IMR-90 (cell line): ENCODE results near the gene SAGE1. TPM values are rescaled to one million over a fixed set of nuclear protein-coding genes. Genes with fewer than 3 reads are reported as not detected.

Source experiments
- ATAC-seq: fragments of 200-7000 bp; cut with Tn5 transposase; 2 replicates; pipeline ENCODE4 v1.9.1; 2020; ENCODE audit warnings: low read depth, mild to moderate bottlenecking, moderate library complexity
- BruUV-seq: library from RNA; stranded (reverse); fragments of 400-500 nt; replicated peaks from 2 replicates; lab custom pipeline; 2021; lab: Mats Ljungman, UMichigan
- CTCF ChIA-PET: fragments of 300-600 bp; formaldehyde crosslinking; extraction: SDS; loops from one replicate; lab custom pipeline; 2021; ENCODE audit warnings: antibody characterized with exemption; lab: Yijun Ruan, JAX
- POLR2A ChIA-PET: fragments of 300-600 bp; sonication (Branson Sonifier 250); formaldehyde crosslinking; loops from one replicate; lab custom pipeline; 2022; ENCODE audit warnings: antibody characterized with exemption; ENCODE audit not compliant: unreplicated experiment; lab: Charles Lee
- DNase-seq: peaks from one replicate; pipeline ENCODE4 v3.0.0; 2013
- H2AFZ ChIP-seq: replicated peaks from 2 replicates; pipeline ENCODE3; 2013; ENCODE audit warnings: low read length, mild to moderate bottlenecking; ENCODE audit not compliant: poor library complexity
- H2AK5ac ChIP-seq: 2 replicates; pipeline ENCODE4 v1.6.1; 2013; ENCODE audit warnings: low read depth, low read length, inconsistent platforms
- H2AK9ac ChIP-seq: replicated peaks from 2 replicates; pipeline ENCODE3; 2013; ENCODE audit warnings: mild to moderate bottlenecking, low read depth, low read length, moderate library complexity; ENCODE audit not compliant: poor library complexity
- H2BK120ac ChIP-seq: 2 replicates; pipeline ENCODE4 v1.6.1; 2013; ENCODE audit warnings: low read depth, low read length, inconsistent platforms
- H2BK15ac ChIP-seq: 3 replicates; pipeline ENCODE4 v1.6.1; 2013; ENCODE audit warnings: low read depth, low read length, inconsistent platforms
- H2BK20ac ChIP-seq: 2 replicates; pipeline ENCODE4 v1.6.1; 2013; ENCODE audit warnings: low read depth, mild to moderate bottlenecking, inconsistent platforms, low read length, moderate library complexity
- H2BK5ac ChIP-seq: 2 replicates; pipeline ENCODE4 v1.6.1; 2013; ENCODE audit warnings: mild to moderate bottlenecking, low read depth, low read length, inconsistent platforms; ENCODE audit not compliant: poor library complexity, severe bottlenecking
- H3K14ac ChIP-seq: replicated peaks from 2 replicates; pipeline ENCODE4 v1.6.1; 2013; ENCODE audit warnings: low read depth, low read length, inconsistent platforms
- H3K18ac ChIP-seq: 2 replicates; pipeline ENCODE4 v1.6.1; 2013; ENCODE audit warnings: low read depth, low read length, control low read depth
- H3K23ac ChIP-seq: 2 replicates; pipeline ENCODE4 v1.6.1; 2013; ENCODE audit warnings: low read depth, low read length, inconsistent platforms
- H3K27ac ChIP-seq: 2 replicates; pipeline ENCODE4 v1.5.1; 2013; ENCODE audit warnings: mild to moderate bottlenecking, control low read depth, low read length; ENCODE audit not compliant: insufficient read depth
- H3K27me3 ChIP-seq: 2 replicates; pipeline ENCODE4 v1.6.1; 2013; ENCODE audit warnings: low read length; ENCODE audit not compliant: control insufficient read depth, insufficient read depth
- H3K36me3 ChIP-seq: 2 replicates; pipeline ENCODE4 v1.6.1; 2013; ENCODE audit warnings: low read length, mixed read lengths; ENCODE audit not compliant: control insufficient read depth, insufficient read depth
- H3K4ac ChIP-seq: 2 replicates; pipeline ENCODE4 v1.6.1; 2013; ENCODE audit warnings: low read depth, low read length, inconsistent platforms
- H3K4me1 ChIP-seq: 2 replicates; pipeline ENCODE4 v1.6.1; 2013; ENCODE audit warnings: low read length, mixed read lengths; ENCODE audit not compliant: control insufficient read depth, insufficient read depth
- H3K4me2 ChIP-seq: 2 replicates; pipeline ENCODE4 v1.6.1; 2013; ENCODE audit warnings: low read depth, mild to moderate bottlenecking, control low read depth, low read length, moderate library complexity
- H3K4me3 ChIP-seq: 2 replicates; pipeline ENCODE4 v1.5.1; 2013; ENCODE audit warnings: low read depth, mild to moderate bottlenecking, control low read depth, low read length, moderate library complexity; ENCODE audit not compliant: insufficient read depth
- H3K56ac ChIP-seq: 2 replicates; pipeline ENCODE4 v1.6.1; 2013; ENCODE audit warnings: low read length, inconsistent platforms; ENCODE audit not compliant: insufficient read depth; ENCODE audit errors: extremely low read depth
- H3K79me1 ChIP-seq, 2 experiments: 2 replicates each; pipeline ENCODE4 v1.6.1; 2013; ENCODE audit warnings: low read length in 2 of 2, inconsistent platforms in 1 of 2, low read depth in 1 of 2
- H3K9ac ChIP-seq: 2 replicates; pipeline ENCODE4 v1.6.1; 2013; ENCODE audit warnings: low read depth, low read length, control low read depth
- H3K9me1 ChIP-seq: 2 replicates; pipeline ENCODE4 v1.6.1; 2013; ENCODE audit warnings: low read length, inconsistent platforms; ENCODE audit not compliant: insufficient read depth
- H3K9me3 ChIP-seq: 2 replicates; pipeline ENCODE4 v1.6.1; 2013; ENCODE audit warnings: low read length; ENCODE audit not compliant: control insufficient read depth, insufficient read depth
- H4K20me1 ChIP-seq: 2 replicates; pipeline ENCODE4 v1.6.1; 2013; ENCODE audit warnings: low read length, inconsistent platforms; ENCODE audit not compliant: insufficient read depth
- H4K5ac ChIP-seq: 2 replicates; pipeline ENCODE4 v1.6.1; 2013; ENCODE audit warnings: mild to moderate bottlenecking, low read depth, low read length, control low read depth
- H4K8ac ChIP-seq, 2 experiments: 2 replicates each; pipeline ENCODE4 v1.6.1; 2013; ENCODE audit warnings: low read depth in 2 of 2, low read length in 2 of 2, control low read depth in 1 of 2, inconsistent platforms in 1 of 2
- H4K91ac ChIP-seq: 2 replicates; pipeline ENCODE4 v1.6.1; 2013; ENCODE audit warnings: low read depth, low read length, inconsistent platforms; ENCODE audit not compliant: insufficient read depth
- BHLHE40 ChIP-seq: fragments of 150-350 bp; IDR thresholded peaks from 2 replicates; pipeline ENCODE4 v1.6.1; 2016; ENCODE audit warnings: mild to moderate bottlenecking, low read depth, low read length
- CEBPB ChIP-seq: IDR thresholded peaks from 2 replicates; pipeline ENCODE4 v1.6.1; 2012; ENCODE audit warnings: low read depth, low read length, improper control_type of control experiment
- CHD1 ChIP-seq: IDR thresholded peaks from 2 replicates; pipeline ENCODE4 v1.6.1; 2012; ENCODE audit warnings: low read depth, low read length, improper control_type of control experiment
- CTCF ChIP-seq: conservative IDR thresholded peaks from 2 replicates; pipeline ENCODE4 v1.5.1; 2012; ENCODE audit warnings: mild to moderate bottlenecking, low read depth, low read length, improper control_type of control experiment
- ELK1 ChIP-seq: fragments of 150-350 bp; IDR thresholded peaks from 2 replicates; pipeline ENCODE4 v1.6.1; 2016; ENCODE audit warnings: low read depth, mild to moderate bottlenecking, low read length, moderate library complexity, borderline replicate concordance
- MAZ ChIP-seq: IDR thresholded peaks from 2 replicates; pipeline ENCODE4 v1.6.1; 2012; ENCODE audit warnings: low read depth, mild to moderate bottlenecking, low read length, improper control_type of control experiment, moderate library complexity, borderline replicate concordance
- POLR2A ChIP-seq: IDR thresholded peaks from 2 replicates; pipeline ENCODE4 v1.6.1; 2012; ENCODE audit warnings: mild to moderate bottlenecking, low read depth, low read length
- RAD21 ChIP-seq: IDR thresholded peaks from 2 replicates; pipeline ENCODE4 v1.6.1; 2012; ENCODE audit warnings: low read length, improper control_type of control experiment
- RCOR1 ChIP-seq: IDR thresholded peaks from 2 replicates; pipeline ENCODE4 v1.6.1; 2012; ENCODE audit warnings: mild to moderate bottlenecking, low read length, improper control_type of control experiment; ENCODE audit not compliant: insufficient replicate concordance
- RFX5 ChIP-seq: IDR thresholded peaks from 2 replicates; pipeline ENCODE4 v1.8.0; 2012; ENCODE audit warnings: low read depth, mild to moderate bottlenecking, low read length, moderate library complexity
- SMC3 ChIP-seq: fragments of 150-350 bp; IDR thresholded peaks from 2 replicates; pipeline ENCODE4 v1.6.1; 2016; ENCODE audit warnings: low read depth, mild to moderate bottlenecking, antibody characterized with exemption, low read length, moderate library complexity
- USF2 ChIP-seq: fragments of 150-350 bp; IDR thresholded peaks from 2 replicates; pipeline ENCODE4 v1.6.1; 2017; ENCODE audit warnings: mild to moderate bottlenecking, antibody characterized with exemption, low read length, low read depth
- WGBS, 2 experiments: methylation state at CpG; one replicate each; pipeline versions ENCODE4 v1.1.5 to v1.1.7; 2013; ENCODE audit warnings: missing lambda C conversion rate in 2 of 2; ENCODE audit not compliant: insufficient read length in 1 of 2; ENCODE audit errors: extremely low coverage in 2 of 2; 5-methylcytosine and 5-hydroxymethylcytosine counted together
- dilution Hi-C: fragments of 300-500 bp; cut with HindIII; formaldehyde crosslinking; loops from one replicate; pipeline ENCODE4 v1.14.3; 2018; ENCODE audit warnings: low sequenced_read_pairs; ENCODE audit not compliant: unreplicated experiment
- in situ Hi-C: fragments of 300-500 bp; cut with MboI; formaldehyde crosslinking; loops from 3 replicates; pipeline ENCODE4 v1.14.3; 2019; ENCODE audit warnings: low sequenced_read_pairs, inconsistent platforms, mixed read lengths
- intact Hi-C: fragments of 100-400 bp; cut with micrococcal nuclease; formaldehyde crosslinking; loops from 2 replicates; pipeline ENCODE4 v1.10.0; 2022
- polyA plus RNA-seq, 3 experiments: library from polyadenylated mRNA; depleted of rRNA; stranded (reverse); fragments of >200 nt; gene quantifications; 2 replicates each; pipeline ENCODE4 v1.2.3, GENCODE V29; 2012; ENCODE audit warnings: low replicate concordance in 1 of 3
- total RNA-seq: library from RNA; depleted of rRNA; stranded (reverse); fragments of >200 nt; gene quantifications from 2 replicates; pipeline ENCODE4 v1.2.3, GENCODE V29; 2012

Gene SAGE1
- total and polyA plus RNA-seq, 2 of the 4 experiments (the other 2 are of a cell fraction), result not detected

GRCh38 chrX:135931644-135932487 lies 38.4 kb downstream of the SAGE1 start:
- Histone ChIP-seq H2BK120ac (no peak overlapping the region), H3K23ac (no peak overlapping the region), H4K20me1 (no peaks in the 10 kb centered on the region), H3K56ac (no peak overlapping the region), H4K5ac (no peak overlapping the region), H3K4me2 (no peak overlapping the region), H3K36me3 (no peaks in the 10 kb centered on the region), H3K27me3 (peaks cover 6% of the 10 kb centered on the region), H3K4me1 (no peaks in the 10 kb centered on the region), H4K91ac (no peak overlapping the region), H3K79me1 (no peaks in the 10 kb centered on the region), H2AK9ac (no peak overlapping the region), H3K18ac (no peak overlapping the region), H2BK20ac (no peak overlapping the region), H2AK5ac (no peak overlapping the region), H3K9me1 (no peaks in the 10 kb centered on the region), H2BK5ac (no peak overlapping the region), H3K4ac (no peak overlapping the region), H2BK15ac (no peak overlapping the region), H2AFZ (no peak overlapping the region), H3K9ac (no peak overlapping the region), H3K27ac (no peak overlapping the region), H3K14ac (no peak overlapping the region), H3K9me3 (no peaks in the 10 kb centered on the region), H4K8ac (no peak overlapping the region), H3K4me3 (no peak overlapping the region)
- no TSS peak for BruUV-seq
- no CpG with 5 or more reads among the region's 19 CpGs for WGBS, 2 experiments
- ChIA-PET POLR2A (no interaction called here), CTCF (interaction anchor here (0.6 to 1.3 kb wide), 2 partner anchors 11 to 21 kb away, joined by 3 read pairs; no protein-coding TSS in a partner anchor)
- intact Hi-C loops, result no loop called here
- peak; percentile 90 for ATAC-seq
- in situ Hi-C loops, result no loop called here
- peak; percentile 24 for DNase-seq
- TF ChIP-seq CTCF, result peak; percentile 60
- TF ChIP-seq ELK1, result no peak
- TF ChIP-seq RCOR1, result no peak
- no peak for TF ChIP-seq CEBPB
- TF ChIP-seq RFX5, result no peak
- peak; percentile 55 for TF ChIP-seq RAD21
- TF ChIP-seq SMC3, result peak; percentile 37; the same call in 1 of the 2 replicates
- no peak for TF ChIP-seq CHD1
- no peak for TF ChIP-seq USF2
- TF ChIP-seq POLR2A, result no peak
- no peak for TF ChIP-seq BHLHE40
- TF ChIP-seq MAZ, result no peak
- dilution Hi-C loops, result no loop called here
